B cell (primary cell): ENCODE data around the gene DCBLD1. TPM values are rescaled to one million over a fixed set of nuclear protein-coding genes. Genes with fewer than 3 reads are reported as not detected.

Source experiments
- ATAC-seq: fragments of 200-7000 bp; cut with Tn5 transposase; one replicate; pipeline ENCODE4 v1.10.0; 2021; ENCODE audit warnings: low read depth, mild to moderate bottlenecking, moderate number of reproducible peaks, moderate library complexity
- CTCF ChIA-PET: fragments of 350-600 bp; sonication (Branson Sonifier 250); formaldehyde crosslinking; loops from one replicate; lab custom pipeline; 2021; ENCODE audit warnings: antibody characterized with exemption, inconsistent platforms; lab: Charles Lee
- POLR2A ChIA-PET: fragments of 350-600 bp; sonication (Branson Sonifier 250); formaldehyde crosslinking; loops from one replicate; lab custom pipeline; 2021; ENCODE audit warnings: antibody characterized with exemption; lab: Charles Lee
- DNase-seq: peaks from one replicate; pipeline ENCODE4 v3.0.0; 2013
- H2AFZ ChIP-seq: 2 replicates; pipeline ENCODE4 v1.6.1; 2012; ENCODE audit warnings: mild to moderate bottlenecking, low read depth, low read length; ENCODE audit not compliant: insufficient read depth, poor library complexity, severe bottlenecking
- H3K27ac ChIP-seq, 2 donors: 1 replicate in 1 of 2; 2 replicates in 1 of 2; pipeline ENCODE4 v1.5.1; 2012 to 2013; ENCODE audit warnings: low read length in 2 of 2, mild to moderate bottlenecking in 2 of 2, moderate library complexity in 1 of 2
- H3K27me3 ChIP-seq, 4 experiments: fragments of 200-600 bp in 1 of 4; sonication (generic) in 1 of 4; replicated peaks in 1 of 4; 1 replicate in 2 of 4; 2 replicates in 2 of 4; pipeline versions ENCODE4 v1.6.1 to v1.7.0; 2013 to 2016; ENCODE audit warnings: low read length in 3 of 4, mild to moderate bottlenecking in 2 of 4, mixed read lengths in 1 of 4, moderate library complexity in 1 of 4; ENCODE audit not compliant: insufficient read depth in 4 of 4, control insufficient read depth in 3 of 4; ENCODE audit errors: control extremely low read depth in 1 of 4
- H3K36me3 ChIP-seq, 2 experiments: replicated peaks in 1 of 2; 1 replicate in 1 of 2; 2 replicates in 1 of 2; pipeline versions ENCODE4 v1.6.1 to v1.7.1; 2013; ENCODE audit warnings: low read length in 1 of 2; ENCODE audit not compliant: insufficient read depth in 2 of 2, control insufficient read depth in 1 of 2; ENCODE audit errors: control extremely low read depth in 1 of 2, extremely low read depth in 1 of 2
- H3K4me1 ChIP-seq, 2 donors: fragments of 200-600 bp in 1 of 2; sonication (generic) in 1 of 2; 1 replicate in 1 of 2; 2 replicates in 1 of 2; pipeline versions ENCODE4 v1.5.1 to v1.6.1; 2013 to 2017; ENCODE audit warnings: low read length in 2 of 2; ENCODE audit not compliant: control insufficient read depth in 2 of 2, insufficient read depth in 2 of 2
- H3K4me2 ChIP-seq: replicated peaks from 2 replicates; pipeline ENCODE3; 2012; ENCODE audit warnings: mild to moderate bottlenecking, low read depth, low read length; ENCODE audit not compliant: poor library complexity, severe bottlenecking
- H3K4me3 ChIP-seq, 5 experiments: fragments of 200-600 bp in 1 of 5; sonication (generic) in 1 of 5; 1 replicate in 3 of 5; 2 replicates in 2 of 5; pipeline versions ENCODE4 v1.5.1 to v1.7.0; 2011 to 2016; ENCODE audit warnings: low read length in 4 of 5, mild to moderate bottlenecking in 4 of 5, low read depth in 2 of 5, control low read depth in 1 of 5, moderate library complexity in 1 of 5; ENCODE audit not compliant: insufficient read depth in 1 of 5; ENCODE audit errors: control extremely low read depth in 1 of 5, extremely low read depth in 1 of 5
- H3K79me2 ChIP-seq: fragments of 200-600 bp; sonication (generic); one replicate; pipeline ENCODE4 v1.6.0; 2016; ENCODE audit warnings: low read length; ENCODE audit not compliant: control insufficient read depth, insufficient read depth
- H3K9ac ChIP-seq: fragments of 200-600 bp; sonication (generic); 2 replicates; pipeline ENCODE4 v1.6.1; 2017; ENCODE audit warnings: mild to moderate bottlenecking, low read length, moderate library complexity
- H3K9me3 ChIP-seq, 3 donors: one replicate each; pipeline versions ENCODE4 v1.6.1 to v1.7.1; 2013; ENCODE audit warnings: low read length in 2 of 3; ENCODE audit not compliant: control insufficient read depth in 2 of 3, insufficient read depth in 1 of 3; ENCODE audit errors: control extremely low read depth in 1 of 3
- H4K20me1 ChIP-seq: 2 replicates; pipeline ENCODE4 v1.6.0; 2012; ENCODE audit warnings: mild to moderate bottlenecking, low read length; ENCODE audit not compliant: insufficient read depth, control insufficient read depth, poor library complexity, severe bottlenecking
- H3K27ac Mint-ChIP-seq: one replicate; pipeline ENCODE4 v1.8.0; 2021; ENCODE audit warnings: mixed read lengths
- H3K27me3 Mint-ChIP-seq: one replicate; pipeline ENCODE4 v1.8.0; 2021; ENCODE audit warnings: mixed read lengths
- H3K4me1 Mint-ChIP-seq: one replicate; pipeline ENCODE4 v1.8.0; 2021; ENCODE audit warnings: mixed read lengths
- H3K4me3 Mint-ChIP-seq: one replicate; pipeline ENCODE4 v1.8.0; 2021; ENCODE audit warnings: mixed read lengths
- H3K9me3 Mint-ChIP-seq: one replicate; pipeline ENCODE4 v1.8.0; 2022; ENCODE audit warnings: mixed read lengths; ENCODE audit not compliant: insufficient read depth
- EZH2 ChIP-seq: IDR thresholded peaks from 2 replicates; pipeline ENCODE4 v1.6.1; 2012; ENCODE audit warnings: borderline replicate concordance, low read depth, mild to moderate bottlenecking, moderate library complexity, low read length; ENCODE audit not compliant: insufficient read depth, poor library complexity, severe bottlenecking
- WGBS: methylation state at CpG from one replicate; pipeline ENCODE4 v1.1.5; 2013; ENCODE audit warnings: missing lambda C conversion rate; ENCODE audit not compliant: insufficient coverage; 5-methylcytosine and 5-hydroxymethylcytosine counted together
- intact Hi-C: fragments of 100-400 bp; cut with micrococcal nuclease; formaldehyde crosslinking; loops from one replicate; pipeline ENCODE4 v1.10.0; 2022
- polyA plus RNA-seq: library from polyadenylated mRNA; depleted of rRNA; stranded (reverse); fragments of >200 nt; gene quantifications from 2 replicates; pipeline ENCODE4 v1.2.3, GENCODE V29; 2012
- total RNA-seq, 2 donors: library from RNA; stranded (reverse); fragments of 120-200 nt in 1 of 2; gene quantifications; 1 replicate in 1 of 2; 2 replicates in 1 of 2; pipeline versions ENCODE4 v1.2.3 to v1.2.4, GENCODE V29; 2013 to 2022
- TF ChIP-seq, protein P1 (sequence below): fragments of 200-600 bp; IDR thresholded peaks from one replicate; pipeline ENCODE4 v1.8.0; 2022; ENCODE audit warnings: antibody characterized with exemption, mild to moderate bottlenecking

DCBLD1 gene
- total and polyA plus RNA-seq, 2 donors (not counting 1 experiment from before 2014, with no cell fraction given) = 0.21 to 0.37 TPM

DNA sequence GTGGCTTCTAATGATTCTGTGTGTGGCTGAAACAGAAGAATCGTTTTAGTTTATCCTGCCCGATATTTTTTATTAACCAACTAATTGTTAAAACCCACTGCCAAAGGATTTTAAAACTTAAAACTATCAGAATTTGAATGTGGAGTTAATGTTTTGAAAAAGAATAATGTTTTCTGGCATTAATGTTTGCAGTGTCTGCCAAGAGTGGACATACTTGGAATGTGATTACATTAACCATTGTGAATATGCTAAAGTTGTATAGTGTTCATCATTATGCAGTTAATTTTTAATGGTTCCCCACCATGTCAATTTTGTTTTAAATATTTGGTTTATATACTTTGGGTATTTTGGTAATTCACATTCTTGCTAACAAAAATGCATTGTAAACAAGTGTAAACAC, 24.4 kb downstream of the DCBLD1 start:
- no peak overlapping the region for H3K9ac ChIP-seq
- no CpG with 5 or more reads among the region's 2 CpGs for WGBS
- ChIA-PET POLR2A (no interaction called here), CTCF (no interaction called here)
- H2AFZ ChIP-seq = no peak overlapping the region
- Mint-ChIP-seq H3K27ac (no peak overlapping the region), H3K9me3 (no peaks in the 10 kb centered on the region), H3K4me1 (no peaks in the 10 kb centered on the region), H3K4me3 (no peak overlapping the region), H3K27me3 (peaks cover 22% of the 10 kb centered on the region)
- no peaks in the 10 kb centered on the region for H3K9me3 ChIP-seq
- intact Hi-C loops = no loop called here
- H3K36me3 ChIP-seq = no peaks in the 10 kb centered on the region
- no peaks in the 10 kb centered on the region for H4K20me1 ChIP-seq
- H3K27me3 ChIP-seq = no peaks in the 10 kb centered on the region
- no peak overlapping the region for H3K4me3 ChIP-seq
- DNase-seq (no peak), ATAC-seq (no peak)
- TF ChIP-seq, protein P1, sequence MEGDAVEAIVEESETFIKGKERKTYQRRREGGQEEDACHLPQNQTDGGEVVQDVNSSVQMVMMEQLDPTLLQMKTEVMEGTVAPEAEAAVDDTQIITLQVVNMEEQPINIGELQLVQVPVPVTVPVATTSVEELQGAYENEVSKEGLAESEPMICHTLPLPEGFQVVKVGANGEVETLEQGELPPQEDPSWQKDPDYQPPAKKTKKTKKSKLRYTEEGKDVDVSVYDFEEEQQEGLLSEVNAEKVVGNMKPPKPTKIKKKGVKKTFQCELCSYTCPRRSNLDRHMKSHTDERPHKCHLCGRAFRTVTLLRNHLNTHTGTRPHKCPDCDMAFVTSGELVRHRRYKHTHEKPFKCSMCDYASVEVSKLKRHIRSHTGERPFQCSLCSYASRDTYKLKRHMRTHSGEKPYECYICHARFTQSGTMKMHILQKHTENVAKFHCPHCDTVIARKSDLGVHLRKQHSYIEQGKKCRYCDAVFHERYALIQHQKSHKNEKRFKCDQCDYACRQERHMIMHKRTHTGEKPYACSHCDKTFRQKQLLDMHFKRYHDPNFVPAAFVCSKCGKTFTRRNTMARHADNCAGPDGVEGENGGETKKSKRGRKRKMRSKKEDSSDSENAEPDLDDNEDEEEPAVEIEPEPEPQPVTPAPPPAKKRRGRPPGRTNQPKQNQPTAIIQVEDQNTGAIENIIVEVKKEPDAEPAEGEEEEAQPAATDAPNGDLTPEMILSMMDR = no peak
- no peak for TF ChIP-seq EZH2
- no peak overlapping the region for H3K4me2 ChIP-seq
- H3K79me2 ChIP-seq = no peaks in the 10 kb centered on the region
- no peak overlapping the region for H3K27ac ChIP-seq
- H3K4me1 ChIP-seq = no peaks in the 10 kb centered on the region

DNA sequence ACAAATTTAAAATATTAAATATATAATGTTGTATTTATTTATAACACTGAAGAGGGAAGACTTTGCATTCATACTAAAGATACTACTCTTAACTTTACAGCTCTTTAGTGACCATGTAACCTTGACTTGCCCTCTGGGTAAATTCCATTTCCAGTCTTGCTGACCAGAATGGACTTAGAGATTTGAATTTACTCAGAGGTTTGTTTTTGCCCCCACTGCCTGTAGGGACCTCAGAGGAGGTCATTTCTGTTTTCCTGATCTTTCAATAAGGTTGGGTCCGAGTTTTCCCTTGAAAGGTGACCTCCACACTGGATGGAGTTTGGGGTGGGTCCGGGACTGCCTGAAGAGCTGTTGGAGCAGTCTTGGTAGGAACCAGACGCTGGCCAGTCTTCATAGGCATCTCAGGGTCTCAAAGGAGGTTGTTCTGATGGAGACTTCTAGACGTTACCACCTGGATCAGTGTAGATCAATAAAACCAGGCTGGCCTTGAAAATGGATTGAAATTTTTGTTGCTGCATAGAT, 26.0 kb downstream of the DCBLD1 start:
- TF ChIP-seq, protein P1 = no peak
- no peak for TF ChIP-seq EZH2
- no peak overlapping the region for H3K4me3 ChIP-seq
- H3K79me2 ChIP-seq = no peaks in the 10 kb centered on the region
- no peak overlapping the region for H2AFZ ChIP-seq
- H3K27ac ChIP-seq = no peak overlapping the region
- intact Hi-C loops = no loop called here
- DNase-seq (no peak), ATAC-seq (no peak)
- ChIA-PET POLR2A (no interaction called here), CTCF (interaction anchor here (1.4 kb wide), 1 partner anchor 10 kb away, joined by 4 read pairs; no protein-coding TSS in a partner anchor)
- H3K27me3 Mint-ChIP-seq = peaks cover 26% of the 10 kb centered on the region
- no peaks in the 10 kb centered on the region for H4K20me1 ChIP-seq
- no peak overlapping the region for H3K4me3 Mint-ChIP-seq
- no peaks in the 10 kb centered on the region for H3K4me1 Mint-ChIP-seq
- H3K36me3 ChIP-seq = no peaks in the 10 kb centered on the region
- no peaks in the 10 kb centered on the region for H3K4me1 ChIP-seq
- 84% methylated on average over 3 of the region's 4 CpGs for WGBS
- H3K9me3 ChIP-seq = no peaks in the 10 kb centered on the region
- H3K9me3 Mint-ChIP-seq = no peaks in the 10 kb centered on the region
- H3K27me3 ChIP-seq = no peaks in the 10 kb centered on the region
- H3K4me2 ChIP-seq = no peak overlapping the region
- H3K27ac Mint-ChIP-seq = no peak overlapping the region
- no peak overlapping the region for H3K9ac ChIP-seq
